ENCODE results near the gene ARHGEF38.

DNA sequence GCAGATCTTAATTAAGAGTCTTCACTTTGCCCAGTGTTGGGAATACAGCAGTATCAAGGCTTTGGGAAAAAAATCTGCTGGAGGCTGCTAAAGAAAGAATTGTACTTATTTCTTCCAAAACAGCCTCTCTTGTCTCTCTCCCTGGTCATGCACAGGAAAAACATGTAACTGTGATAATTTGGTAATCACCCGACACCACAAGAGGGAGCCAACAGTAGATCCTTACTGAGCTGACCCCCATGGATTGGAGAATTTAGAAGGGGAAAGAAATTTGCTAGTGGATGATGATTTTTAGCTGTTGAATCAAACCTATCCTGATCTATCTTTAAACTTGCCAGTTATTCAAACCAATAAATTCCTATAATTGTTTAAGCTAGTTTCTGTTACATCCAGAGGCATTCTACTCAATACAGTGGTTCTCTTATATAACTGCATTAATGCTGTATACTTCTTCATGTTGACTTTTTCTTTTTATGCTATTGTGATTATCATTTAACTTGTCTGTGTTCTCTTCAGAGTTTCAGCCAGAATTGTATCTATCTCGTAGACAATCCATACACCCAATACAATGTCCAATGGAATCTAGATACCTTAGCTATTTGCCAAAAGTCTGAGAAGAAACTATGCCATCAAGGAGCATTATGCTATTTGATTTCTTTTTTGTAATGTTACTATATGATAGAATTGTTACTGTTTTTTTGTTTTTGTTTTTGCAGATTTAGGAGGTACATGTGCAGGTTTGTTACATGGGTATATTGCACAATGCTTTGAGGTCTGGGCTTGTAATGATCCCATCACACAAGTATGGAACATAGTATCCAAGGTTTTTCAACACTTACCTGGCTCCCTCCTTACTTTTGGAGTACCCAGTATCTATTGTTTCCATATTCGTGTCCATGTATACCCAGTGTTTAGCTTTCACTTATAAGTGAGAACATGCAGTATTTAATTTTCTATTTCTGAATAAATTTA is 31.3 kb upstream of the ARHGEF38 start:
- TF ChIP-seq CTCF (conservative IDR thresholded peaks at IDR 0.05; ENCODE audit: low read depth, low read length) (peak; percentile 77), EZH2 (IDR thresholded peaks at IDR 0.05; ENCODE audit: borderline replicate concordance, low read depth, low read length, poor library complexity, severe bottlenecking) (no peak)
